Body of pancreas (tissue), 4 donors: ENCODE results near the gene ZFYVE21. TPM values are rescaled to one million over a fixed set of nuclear protein-coding genes. Genes with fewer than 3 reads are reported as not detected.

ENCODE experiments used
- ATAC-seq: fragments of 150-250 bp; one replicate; pipeline ENCODE4 v1.9.1; 2016
- DNase-seq, 4 donors: peaks; one replicate each; pipeline ENCODE4 v3.0.0-alpha.2; 2019
- H3K27ac ChIP-seq, 4 donors: fragments of 200-600 bp; sonication (generic); 1 replicate in 3 of 4; 2 replicates in 1 of 4; pipeline versions ENCODE4 v1.5.1 to v1.6.1; 2016 to 2019; ENCODE audit warnings: mild to moderate bottlenecking in 1 of 4, mixed read lengths in 1 of 4, moderate library complexity in 1 of 4
- H3K27me3 ChIP-seq, 2 donors: fragments of 200-600 bp; sonication (generic); one replicate each; pipeline ENCODE4 v1.6.0; 2016; ENCODE audit warnings: mild to moderate bottlenecking in 1 of 2
- H3K36me3 ChIP-seq, 2 donors: fragments of 200-600 bp; sonication (generic); replicated peaks in 1 of 2; 2 replicates each; pipeline ENCODE4 v1.5.1; 2016; ENCODE audit warnings: low read depth in 2 of 2; ENCODE audit not compliant: insufficient read depth in 1 of 2
- H3K4me1 ChIP-seq: fragments of 200-600 bp; sonication (generic); one replicate; pipeline ENCODE4 v1.6.0; 2016
- H3K4me3 ChIP-seq, 2 donors: fragments of 200-600 bp; sonication (generic); 1 replicate in 1 of 2; 2 replicates in 1 of 2; pipeline ENCODE4 v1.5.1; 2016 to 2019
- H3K9me3 ChIP-seq, 3 donors: fragments of 200-600 bp; sonication (generic); 1 replicate in 2 of 3; 2 replicates in 1 of 3; pipeline ENCODE4 v1.5.1; 2016
- CTCF ChIP-seq, 7 experiments: fragments of 450-650 bp in 4 of 7; fragments of 200-600 bp in 3 of 7; sonication (generic) in 3 of 7; IDR thresholded peaks; one replicate each; pipeline ENCODE4 v1.5.1; 2016 to 2019; ENCODE audit warnings: antibody characterized with exemption in 7 of 7
- POLR2A ChIP-seq, 3 donors: fragments of 450-650 bp; IDR thresholded peaks; one replicate each; pipeline ENCODE4 v1.6.1; 2016; ENCODE audit warnings: antibody characterized with exemption in 3 of 3, mild to moderate bottlenecking in 2 of 3
- WGBS, 2 donors: methylation state at CpG; one replicate each; pipeline ENCODE4 v1.1.5; 2017; 5-methylcytosine and 5-hydroxymethylcytosine counted together
- intact Hi-C: fragments of 100-400 bp; cut with DNase I; formaldehyde crosslinking; loops from one replicate; pipeline ENCODE4 v1.15.1; 2023
- total RNA-seq, 2 donors: library from RNA; depleted of rRNA; stranded (reverse); fragments of >200 nt; gene quantifications; one replicate each; pipeline ENCODE4 v1.1.0, GENCODE V29; 2016

ZFYVE21 gene
- total RNA-seq, 2 donors from 2014 or later: 32.9 to 82.4 TPM

DNA sequence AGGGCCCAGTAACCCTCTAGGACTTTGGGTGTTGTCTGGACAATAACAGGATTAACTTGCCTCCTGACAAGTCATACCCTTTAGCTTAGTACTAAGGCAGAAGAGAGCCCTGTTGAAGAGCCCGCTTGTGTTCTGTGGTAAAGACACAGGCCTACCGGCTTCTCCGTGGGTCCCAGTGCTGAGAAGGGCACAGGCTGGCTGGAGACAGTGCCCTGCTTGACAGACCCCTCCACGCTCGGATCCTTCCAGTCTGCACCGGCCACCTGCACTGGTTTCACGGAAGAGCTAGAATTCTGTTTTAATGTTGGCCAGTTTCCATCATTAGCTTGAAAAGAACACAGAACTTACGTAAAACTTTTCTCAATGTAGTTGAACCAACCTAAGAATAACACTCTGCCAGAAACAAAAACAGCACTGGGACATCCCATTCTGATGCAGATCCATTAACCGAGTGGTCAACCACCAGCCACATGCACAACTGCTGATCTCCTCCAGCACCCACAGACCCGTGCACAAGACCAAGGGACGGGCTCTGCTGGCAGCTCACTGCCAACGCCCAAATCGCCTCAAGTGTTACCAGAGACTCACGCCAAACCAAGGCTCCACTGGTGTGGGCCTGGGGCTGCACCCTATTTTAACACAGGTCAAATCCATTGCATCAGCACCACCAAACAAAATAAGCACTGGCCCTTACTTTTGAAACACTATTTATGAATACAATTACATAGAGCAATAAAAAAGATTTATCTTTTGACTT lies 27.1 kb downstream of the ZFYVE21 start:
- TF ChIP-seq CTCF (IDR thresholded peaks at IDR 0.05) (no peak), POLR2A (IDR thresholded peaks at IDR 0.05) (no peak)
- no peaks in the 10 kb centered on the region for H3K27me3 ChIP-seq
- WGBS, 2 donors: 90 to 91% methylated on average over 11 to 14 of the region's 14 CpGs
- intact Hi-C loops: no loop called here
- no peak overlapping the region for H3K4me3 ChIP-seq
- H3K27ac ChIP-seq: no peak overlapping the region
- H3K36me3 ChIP-seq: peaks cover 0 to 24% of the 10 kb centered on the region in 2 donors
- H3K9me3 ChIP-seq: no peaks in the 10 kb centered on the region
- ATAC-seq (no peak), DNase-seq (no peak)
- no peaks in the 10 kb centered on the region for H3K4me1 ChIP-seq

DNA sequence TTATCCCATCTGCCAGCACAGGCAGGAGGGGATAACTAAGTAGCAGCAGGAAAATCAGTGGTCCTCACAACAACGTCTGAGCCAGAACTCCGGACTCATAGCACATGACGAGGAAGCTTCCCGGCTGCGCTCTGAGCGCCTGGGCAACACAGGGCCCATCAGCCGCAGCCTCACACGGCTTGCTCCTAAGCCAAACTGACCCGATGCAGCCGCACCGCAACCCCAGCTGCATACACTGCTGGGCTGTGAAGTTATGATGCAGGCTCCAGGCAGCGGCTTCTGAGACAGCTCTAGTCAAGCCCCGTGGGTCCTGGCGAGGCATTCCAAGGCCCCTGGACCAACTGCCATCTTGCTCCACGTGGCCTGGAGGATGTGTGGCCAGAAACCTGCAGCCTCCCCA lies 28.1 kb downstream of the ZFYVE21 start:
- H3K27me3 ChIP-seq: no peaks in the 10 kb centered on the region
- intact Hi-C loops: no loop called here
- peaks cover 0 to 20% of the 10 kb centered on the region in 2 donors for H3K36me3 ChIP-seq
- H3K4me1 ChIP-seq: no peaks in the 10 kb centered on the region
- H3K4me3 ChIP-seq: no peak overlapping the region
- no peak for DNase-seq
- H3K9me3 ChIP-seq: no peaks in the 10 kb centered on the region
- no peak for ATAC-seq
- no peak overlapping the region for H3K27ac ChIP-seq
- TF ChIP-seq POLR2A (IDR thresholded peaks at IDR 0.05): no peak
- TF ChIP-seq CTCF (IDR thresholded peaks at IDR 0.05): no peak
- 85 to 88% methylated on average over 8 to 15 of the region's 15 CpGs for whole genome bisulfite sequencing, 2 donors

DNA sequence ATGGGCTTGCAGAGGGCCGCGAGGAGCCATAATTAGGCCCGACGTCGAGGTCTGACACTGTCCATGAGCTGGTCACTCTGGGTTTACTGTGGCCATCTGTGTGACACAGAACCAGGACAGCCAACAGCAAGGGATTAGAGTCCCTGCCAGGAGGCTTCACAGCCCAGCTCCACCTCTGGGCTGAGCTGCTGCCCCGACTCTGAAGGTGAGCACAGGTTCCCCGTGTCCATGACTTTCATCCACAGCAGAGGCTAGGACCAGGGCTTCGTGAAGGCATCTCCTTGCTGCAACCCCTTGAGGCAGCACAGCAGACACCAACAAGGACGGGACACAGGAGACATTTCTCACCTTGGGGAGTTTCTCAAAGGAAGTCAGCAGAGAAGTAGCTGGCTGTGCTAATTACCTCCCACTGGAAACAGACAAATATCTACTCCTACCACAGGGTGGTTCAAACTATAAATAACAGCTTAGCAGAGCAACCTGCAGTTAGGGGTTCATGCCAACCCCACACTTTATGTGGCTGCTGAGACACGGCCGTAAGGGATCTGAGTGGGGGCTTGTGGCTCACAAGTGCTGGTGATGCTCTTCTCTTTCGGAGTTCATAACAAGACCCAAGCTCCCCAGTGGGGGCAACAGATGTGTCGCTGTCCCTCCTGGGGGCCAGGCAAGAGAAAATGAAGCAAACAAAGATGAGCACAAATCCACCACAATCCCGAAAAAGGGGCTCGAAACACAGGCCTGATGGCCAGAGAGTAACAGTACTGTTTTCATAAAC lies 29.2 kb downstream of the ZFYVE21 start:
- peaks cover 0 to 22% of the 10 kb centered on the region in 2 donors for H3K36me3 ChIP-seq
- ATAC-seq: no peak

DNA sequence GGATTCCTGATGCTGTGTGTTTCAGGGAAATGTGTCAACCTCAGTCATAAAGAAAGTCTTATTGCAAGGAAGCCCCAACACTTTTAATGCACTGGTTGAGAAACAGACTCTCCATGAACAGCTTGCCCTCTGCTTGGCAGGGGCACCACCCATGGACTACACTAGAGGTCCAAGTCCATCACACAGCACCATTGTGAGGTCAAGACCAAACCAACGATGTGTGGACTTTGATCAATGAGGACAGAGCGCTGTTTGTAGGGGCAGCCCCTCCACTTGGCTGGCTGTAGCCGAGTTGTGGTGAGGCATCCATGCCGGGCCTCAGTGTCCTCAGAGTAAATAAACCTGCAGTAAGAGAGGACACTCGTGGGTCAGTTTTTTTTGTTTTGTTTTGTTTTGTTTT lies 29.8 kb downstream of the ZFYVE21 start:
- Histone ChIP-seq H3K27ac (no peak overlapping the region), H3K27me3 (no peaks in the 10 kb centered on the region), H3K36me3 (peaks cover 0 to 19% of the 10 kb centered on the region in 2 donors), H3K9me3 (no peaks in the 10 kb centered on the region), H3K4me3 (no peak overlapping the region), H3K4me1 (no peaks in the 10 kb centered on the region)
- DNase-seq: no peak
- 72 to 75% methylated on average over 3 to 5 of the region's 5 CpGs for WGBS, 2 donors
- intact Hi-C loops: no loop called here
- ATAC-seq: no peak
- no peak for TF ChIP-seq POLR2A (IDR thresholded peaks at IDR 0.05)
- TF ChIP-seq CTCF (IDR thresholded peaks at IDR 0.05): no peak

More for the DNA sequence above, 29.2 kb downstream of the ZFYVE21 start:
- Histone ChIP-seq H3K27me3 (no peaks in the 10 kb centered on the region), H3K4me1 (no peaks in the 10 kb centered on the region), H3K9me3 (no peaks in the 10 kb centered on the region), H3K27ac (no peak overlapping the region), H3K4me3 (no peak overlapping the region)
- no peak for TF ChIP-seq CTCF (IDR thresholded peaks at IDR 0.05)
- no peak for TF ChIP-seq POLR2A (IDR thresholded peaks at IDR 0.05)
- DNase-seq: no peak
- intact Hi-C loops: no loop called here
- WGBS, 2 donors: 83 to 86% methylated on average over 15 of the region's 15 CpGs
